Measurements from ENCODE around the gene AKNA.

Gene AKNA

DNA sequence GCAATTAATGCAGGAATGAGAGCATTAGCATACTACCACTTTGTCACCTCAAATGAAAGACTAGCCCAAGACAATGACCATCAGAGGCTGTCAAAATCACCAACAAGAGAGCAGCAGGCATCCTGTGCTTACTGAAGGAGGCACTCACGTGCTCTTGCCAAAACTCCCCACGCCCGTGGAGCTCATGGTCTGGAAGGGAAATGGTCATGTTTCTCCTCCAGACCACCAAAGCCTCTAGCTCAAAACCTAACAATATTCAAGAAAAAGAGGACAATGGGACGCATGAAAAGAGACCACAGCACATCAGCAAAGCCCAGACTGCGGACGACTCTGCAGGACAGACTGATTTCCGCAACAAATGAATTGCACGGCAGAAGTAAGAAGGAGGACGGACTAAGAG is 12.8 kb downstream of the AKNA start:
- DNase-seq = no peak

DNA sequence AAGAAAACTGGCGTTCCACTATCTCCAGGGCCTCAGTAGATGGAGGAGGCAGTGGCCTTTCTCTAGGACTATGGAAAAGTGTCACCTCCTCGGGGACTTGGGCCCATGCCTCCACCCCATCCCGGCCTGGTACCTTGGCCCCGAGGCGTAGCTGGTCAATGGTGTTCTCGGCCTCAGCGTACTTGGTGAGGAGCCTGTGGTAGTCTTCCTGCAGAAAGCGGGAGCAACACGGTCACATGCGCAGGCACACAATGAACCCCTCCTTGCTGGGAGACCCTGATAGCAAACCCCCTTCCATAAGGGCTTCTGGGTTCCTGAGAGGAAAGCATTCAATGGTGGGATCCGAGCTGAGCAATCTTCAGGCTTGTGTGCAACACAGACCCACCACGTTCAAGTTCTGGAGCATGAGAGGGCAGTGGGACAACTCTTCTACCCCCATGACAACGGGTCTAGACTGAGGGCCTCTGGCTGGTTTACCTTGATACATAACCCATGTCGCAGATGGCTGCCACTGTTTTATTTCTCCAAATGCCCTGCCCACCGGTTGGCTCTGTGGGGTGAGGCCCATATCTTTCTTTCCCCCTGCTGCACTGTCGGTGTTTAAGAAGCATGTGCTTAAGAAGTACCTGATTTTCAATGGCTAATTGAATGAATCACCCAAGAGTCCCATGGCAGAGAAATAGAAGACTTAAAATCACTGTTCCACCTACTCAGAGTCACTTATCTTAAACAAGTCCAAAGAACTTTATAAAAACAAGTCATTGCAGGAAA is 13.6 kb downstream of the AKNA start:
- DNase-seq = no peak

DNA sequence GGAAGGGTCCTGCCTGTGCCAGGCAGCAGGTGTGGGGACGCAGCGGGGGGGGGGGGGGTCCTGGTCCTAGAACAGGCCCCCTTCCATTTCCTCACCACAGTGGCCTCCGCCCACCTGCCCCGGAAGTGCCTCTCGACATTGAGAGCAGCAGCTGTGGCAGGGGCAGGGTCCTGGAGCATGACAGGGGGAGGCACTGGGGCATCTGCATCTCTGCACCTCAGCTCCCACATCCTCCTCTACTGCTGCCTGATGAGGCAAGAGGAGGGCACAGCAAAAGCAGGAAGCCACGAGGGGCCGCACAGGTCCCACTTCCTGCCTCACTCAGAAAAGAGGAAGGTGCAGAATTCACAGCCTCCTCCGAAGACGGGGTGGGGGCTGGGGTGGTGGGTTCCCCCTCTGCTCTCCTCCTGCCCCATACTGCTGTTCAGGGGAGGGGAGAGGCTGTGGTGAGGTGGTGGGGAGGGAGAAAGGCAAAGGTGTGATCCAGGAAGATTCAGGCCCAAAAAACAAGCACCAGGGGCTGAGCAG is 14.8 kb downstream of the AKNA start:
- no peak for DNase-seq

DNA sequence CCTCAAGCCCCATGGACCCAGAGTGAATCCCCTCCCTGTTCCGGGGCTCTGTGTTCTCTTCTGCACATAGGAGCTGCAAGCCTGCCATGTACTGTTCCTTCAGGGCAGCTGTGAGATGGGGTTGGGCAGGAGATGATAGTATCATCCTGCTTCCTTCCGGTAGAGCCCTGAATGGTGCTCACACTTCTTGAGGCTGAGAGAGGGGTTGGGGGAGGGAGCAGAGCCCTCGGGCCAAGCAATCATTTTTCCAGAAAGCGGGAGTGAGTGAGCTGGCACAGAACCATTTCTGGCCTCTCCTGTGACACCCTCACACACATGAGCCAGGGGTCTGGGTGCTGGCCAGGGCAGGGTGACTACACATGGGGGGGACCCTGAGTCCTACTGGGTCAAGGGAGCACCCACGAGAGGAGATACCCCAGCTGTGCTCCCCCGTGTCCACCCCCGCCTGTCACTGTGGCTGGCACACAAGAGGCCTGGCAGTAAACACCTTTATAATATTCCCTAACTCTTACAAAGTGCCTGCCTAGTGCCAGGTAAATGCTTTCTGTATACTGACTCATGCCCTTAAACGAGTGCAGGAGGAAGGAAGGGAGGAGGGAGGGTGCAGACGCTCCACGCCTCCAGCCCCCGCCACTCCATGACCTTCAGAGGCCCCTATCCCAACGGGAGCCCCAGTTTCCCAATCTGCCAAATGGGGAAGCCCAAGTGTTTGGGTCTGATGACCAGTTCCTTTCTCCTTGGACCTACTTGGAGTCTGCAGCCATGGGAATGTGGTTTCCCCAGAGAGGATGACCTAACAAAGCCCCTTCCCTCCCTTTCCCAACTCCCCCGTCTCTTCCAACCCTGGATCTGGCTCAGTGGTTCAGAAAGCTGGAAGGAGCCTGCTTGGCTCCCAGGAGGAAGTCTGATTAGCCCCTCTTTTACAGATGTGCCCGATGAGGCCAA is 15.5 kb downstream of the AKNA start:
- DNase-seq = no peak

DNA sequence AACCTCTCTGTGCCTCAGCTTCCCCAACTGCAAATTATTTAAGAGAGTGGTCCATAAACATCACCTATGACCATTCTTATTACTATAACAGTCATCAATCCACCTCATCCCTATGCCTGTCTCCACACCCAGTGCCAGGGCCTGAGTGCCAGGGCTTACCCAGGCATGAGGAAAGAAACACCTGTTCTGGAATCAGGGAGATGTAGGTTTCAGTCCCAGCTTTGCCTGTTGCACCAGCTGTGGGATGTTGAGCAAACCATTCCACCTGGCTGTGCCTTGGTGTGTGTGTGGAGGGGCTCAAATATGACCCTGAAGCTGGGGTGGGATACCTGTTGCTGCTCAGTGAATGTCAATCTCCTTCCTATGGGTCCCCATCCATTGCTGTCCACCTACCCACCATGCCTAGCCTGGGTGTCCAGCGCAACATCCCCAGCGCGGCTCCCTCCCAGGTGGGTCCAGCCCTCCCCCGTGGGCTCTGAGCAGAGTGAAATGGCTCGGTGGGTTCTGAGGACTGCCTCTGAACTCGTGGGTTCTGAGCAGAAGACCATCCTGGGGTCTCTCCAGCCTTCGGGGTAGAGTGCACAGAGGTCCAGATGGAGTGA is 16.3 kb downstream of the AKNA start:
- no peak for DNase-seq

DNA sequence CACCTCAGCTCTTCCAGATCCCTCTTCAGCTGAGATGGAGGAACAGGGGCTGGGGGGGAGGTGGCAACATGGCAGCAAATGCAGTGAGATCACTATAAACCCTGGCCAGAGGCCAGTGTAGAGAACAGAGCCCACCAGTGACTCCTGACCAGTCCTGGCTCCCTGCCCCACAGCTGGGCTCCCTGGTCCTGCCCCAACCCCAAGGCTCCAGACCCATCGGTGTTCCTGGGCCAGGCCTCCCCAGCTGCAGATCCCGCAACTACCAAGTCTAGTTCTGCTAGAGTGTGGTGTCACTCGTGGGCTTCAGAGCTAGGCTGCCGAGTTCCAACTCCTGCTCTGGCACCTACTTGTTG is 16.8 kb downstream of the AKNA start:
- DNase-seq = no peak

DNA sequence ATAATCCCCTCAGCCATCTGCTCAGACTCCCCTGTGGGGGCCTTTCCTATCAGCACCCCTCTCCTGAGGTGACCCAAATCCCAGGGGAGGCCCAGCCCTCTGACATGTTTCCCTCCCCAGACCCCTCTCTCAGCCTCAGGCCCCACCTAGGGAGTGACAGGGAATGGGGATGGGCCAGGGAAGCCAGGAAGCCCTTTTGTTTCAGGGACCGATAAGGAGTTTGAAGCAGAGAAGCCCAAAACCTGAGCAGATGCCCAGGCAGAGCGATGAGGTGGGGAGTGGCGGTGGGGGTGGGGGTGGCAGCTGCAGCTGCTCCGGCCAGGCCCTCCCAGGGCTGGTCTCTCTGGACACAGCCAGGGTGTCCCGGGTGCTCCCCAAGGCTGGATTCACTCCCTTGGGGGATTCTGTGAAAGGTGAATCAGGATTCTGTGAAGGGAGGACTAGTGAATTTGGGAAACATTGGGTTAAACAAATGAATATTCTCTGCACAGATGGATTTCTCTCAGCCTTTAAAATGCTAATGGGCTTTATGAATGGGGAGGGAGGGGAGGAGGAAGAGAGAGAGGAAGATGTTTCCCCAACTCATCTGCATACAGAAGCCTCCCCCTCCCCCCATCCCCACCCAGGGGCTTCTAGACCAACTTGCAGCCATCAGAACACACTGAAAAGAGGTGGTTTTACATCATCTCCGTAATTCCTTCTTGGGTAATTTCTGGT is 17.4 kb downstream of the AKNA start:
- no peak for DNase-seq

DNA sequence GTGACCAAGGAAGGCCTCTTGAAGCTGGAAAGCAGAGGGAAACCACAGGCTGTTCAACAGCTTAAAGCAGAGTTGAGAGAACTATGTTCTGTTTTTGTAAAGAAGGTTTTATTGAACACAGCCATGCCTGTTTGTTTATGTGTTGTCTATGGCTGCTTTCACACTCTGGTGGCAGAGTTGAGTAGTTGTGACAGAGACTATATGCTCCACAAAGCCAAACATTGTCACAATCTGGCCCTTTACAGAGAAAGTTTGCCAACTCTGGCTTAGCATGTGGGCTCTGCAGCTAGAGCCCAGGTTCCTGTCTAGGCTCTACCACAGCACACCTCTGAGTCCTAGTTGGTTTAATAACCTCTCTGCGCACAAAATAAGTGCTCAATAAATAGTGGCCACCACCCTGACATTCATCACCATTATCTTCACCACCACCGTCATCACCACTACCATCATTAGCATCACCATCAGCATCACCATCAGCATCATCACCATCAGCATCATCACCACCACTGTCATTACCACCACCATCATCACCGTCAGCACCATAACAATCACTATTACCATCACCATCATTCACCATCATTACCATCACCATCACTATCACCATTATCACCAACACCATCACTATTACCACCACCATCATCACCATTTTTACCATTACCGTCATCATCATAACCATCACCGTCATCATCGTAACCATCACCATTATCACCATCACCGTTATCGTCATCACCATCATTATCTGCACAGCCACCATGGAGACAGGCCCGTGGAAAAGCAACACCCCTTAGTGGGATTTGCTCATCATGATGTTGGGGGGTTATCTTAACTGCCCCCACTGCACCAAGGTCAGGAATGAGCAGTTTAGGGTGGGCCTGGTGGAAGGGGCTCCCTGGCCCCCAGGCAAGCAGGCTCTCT is 18.3 kb downstream of the AKNA start:
- DNase-seq = no peak

DNA sequence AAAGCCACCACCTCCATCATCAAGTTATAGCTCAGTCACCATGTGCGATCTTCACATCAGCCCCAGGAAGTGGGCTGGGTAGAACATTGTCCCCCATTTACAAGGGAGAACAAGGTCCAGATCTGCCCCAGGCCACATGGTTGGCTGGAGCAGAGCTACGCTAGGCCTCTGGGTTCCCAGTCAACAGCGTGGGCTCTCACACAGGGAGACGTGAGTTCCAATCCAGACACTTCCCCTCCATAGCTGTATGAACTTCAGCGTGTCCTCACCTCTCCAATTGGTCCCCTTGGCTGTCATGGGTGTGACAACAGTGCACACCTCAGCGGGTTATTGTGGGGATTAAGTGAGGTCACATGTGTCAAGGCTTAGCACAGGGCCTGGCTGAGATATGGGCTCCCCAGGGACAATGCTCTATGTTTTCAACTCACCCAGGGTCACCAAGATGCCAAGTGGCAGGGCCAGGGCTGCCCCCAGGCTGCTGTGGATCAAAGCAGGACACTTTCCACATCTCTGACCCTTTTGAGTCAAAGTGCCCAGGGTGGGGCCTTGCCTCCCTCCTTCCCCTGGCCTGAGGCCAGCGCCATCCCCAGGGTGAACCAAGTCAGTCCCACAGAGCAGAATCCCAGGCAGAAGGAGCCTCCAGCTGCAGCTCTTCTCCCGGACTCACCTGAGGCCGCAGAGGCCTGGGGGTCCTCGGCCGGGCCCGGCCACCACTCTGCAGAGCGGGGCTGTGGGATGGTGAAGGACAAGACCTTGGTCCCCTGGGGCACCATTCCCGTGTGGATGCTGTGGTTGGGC is 19.8 kb downstream of the AKNA start:
- no peak for DNase-seq

DNA sequence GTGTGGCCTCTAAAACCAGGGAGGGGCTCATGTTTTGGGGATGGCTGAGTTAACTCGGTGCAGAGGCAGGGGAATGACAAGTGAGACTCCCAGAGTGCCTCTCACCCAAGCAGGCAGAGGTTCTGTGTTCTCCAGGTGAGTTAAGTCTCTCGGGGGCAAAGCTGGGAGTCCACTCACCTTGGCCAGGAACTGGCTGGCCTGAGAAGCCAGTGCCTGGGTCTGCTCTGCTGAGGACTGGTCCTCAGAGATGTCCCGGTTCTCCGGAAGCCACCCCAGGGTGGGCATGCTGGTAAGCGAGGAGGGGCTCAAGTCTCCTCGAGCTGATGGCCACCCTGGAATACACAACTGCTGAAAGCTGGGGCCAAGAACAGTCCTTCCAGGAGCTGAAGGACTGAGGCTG is 20.4 kb downstream of the AKNA start:
- DNase-seq = no peak

DNA sequence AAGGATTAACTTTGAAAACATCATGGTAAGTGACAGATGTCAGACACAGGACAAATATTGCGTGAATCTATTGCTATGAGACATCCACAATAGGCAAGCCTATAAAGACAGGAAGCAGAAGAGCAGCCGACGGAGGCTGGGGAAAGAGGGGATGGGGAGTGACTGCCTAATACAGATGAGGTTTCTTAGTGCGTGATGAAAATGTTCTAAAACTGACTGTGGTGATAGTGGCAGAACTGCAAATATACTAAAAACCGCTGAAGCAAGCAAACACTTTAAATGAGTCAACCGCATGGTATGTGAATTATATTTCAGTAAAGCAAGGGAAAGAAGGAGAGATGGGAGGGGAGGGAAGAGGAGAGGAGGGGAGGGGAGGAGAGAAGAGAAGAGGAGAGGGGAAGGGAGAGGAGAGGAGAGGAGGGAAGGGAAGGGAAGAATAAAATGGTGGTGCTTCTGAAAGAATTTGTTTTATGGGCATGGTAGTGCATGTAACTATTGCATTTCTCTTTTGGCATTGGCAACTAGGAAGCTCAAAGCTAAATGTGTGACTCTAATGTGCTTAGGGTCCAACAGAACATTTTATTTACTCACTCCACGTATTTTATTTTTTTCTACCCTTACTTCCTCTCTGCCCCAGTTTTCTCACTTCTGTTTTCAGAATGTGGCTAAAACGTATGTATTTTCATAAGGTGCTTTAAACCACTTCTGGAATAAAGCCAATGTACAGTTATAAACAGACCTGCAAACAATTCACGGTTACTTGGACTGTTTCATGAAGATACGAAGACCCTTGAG is 21.3 kb downstream of the AKNA start:
- no peak for DNase-seq

DNA sequence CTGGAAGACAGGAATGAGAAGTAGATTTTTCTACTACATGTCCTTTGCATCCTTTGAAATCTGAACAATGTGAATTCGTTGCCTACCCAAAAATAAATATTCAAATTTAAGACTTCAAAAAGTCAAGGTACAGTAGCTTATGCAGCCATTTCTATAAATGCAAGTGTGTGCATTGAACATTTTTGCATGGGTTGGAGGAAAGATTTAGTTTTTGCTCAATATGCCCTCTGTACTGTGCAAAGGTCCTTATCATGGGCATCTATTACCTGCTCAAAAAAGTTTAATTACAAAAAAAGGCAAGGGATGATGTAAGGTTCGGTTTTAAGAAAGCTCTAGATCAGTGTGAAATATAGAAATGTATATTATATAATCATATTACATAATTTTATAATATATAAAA is 22.6 kb downstream of the AKNA start:
- DNase-seq = no peak

DNA sequence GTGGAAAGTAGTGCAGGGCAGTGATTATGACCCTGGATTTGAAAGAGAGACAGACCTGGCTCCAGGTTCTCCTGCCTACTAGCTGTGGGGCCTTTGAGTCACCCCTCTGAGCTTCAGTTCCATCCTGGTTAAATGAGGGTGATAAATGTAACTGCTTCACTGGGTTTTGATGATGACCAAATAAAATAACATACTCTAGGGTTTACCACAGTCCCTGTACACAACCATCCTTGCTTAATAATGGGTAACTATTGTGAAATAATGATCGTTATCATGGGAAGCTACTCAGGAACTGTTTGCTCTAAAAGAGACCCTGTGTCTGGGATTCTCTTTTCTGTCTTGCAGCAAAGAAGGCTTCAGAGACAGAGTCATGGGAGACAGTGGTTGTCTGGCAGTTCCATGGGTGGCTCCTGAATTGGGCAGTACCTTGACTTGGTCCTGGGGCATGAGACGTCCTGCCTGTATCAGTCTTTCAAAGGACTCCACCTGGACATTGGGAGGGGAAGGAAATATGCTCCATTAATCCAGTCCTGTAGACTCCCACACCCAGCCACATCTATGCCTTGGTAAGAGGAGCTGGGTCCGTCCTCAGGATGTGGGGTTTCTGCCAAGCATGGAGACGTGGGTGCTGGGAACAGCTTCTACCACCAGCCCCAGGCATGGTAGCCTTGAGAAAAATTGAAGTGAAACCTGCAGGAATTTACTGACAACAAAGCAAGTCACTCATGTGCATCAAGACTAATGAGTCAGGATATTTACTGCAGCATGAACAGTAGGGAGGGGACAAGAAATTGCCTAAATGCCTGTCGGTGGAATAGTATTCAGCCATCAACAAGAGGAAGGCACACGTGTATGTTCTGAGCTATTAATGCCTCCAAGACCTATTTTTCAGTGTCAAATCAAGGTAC is 23.4 kb downstream of the AKNA start:
- no peak for DNase-seq

DNA sequence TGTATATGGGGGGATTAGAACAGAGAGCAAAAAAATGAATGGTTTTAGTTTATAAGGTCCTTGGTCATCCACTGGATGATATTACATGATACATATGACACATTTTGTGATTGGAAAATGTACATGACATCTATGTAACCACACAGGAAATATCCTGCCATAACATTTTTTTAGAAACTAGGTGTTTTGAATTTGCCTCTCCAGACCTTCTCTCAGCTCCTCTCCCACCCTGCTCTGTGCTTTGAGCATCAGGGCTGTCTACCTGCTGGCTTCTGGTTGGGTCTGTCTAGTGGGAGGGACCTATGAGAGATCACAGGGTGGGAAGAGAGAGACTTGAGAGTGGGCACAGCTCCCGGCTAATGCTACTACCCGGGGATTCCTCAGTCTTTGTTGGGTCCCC is 24.4 kb downstream of the AKNA start:
- DNase-seq = no peak

DNA sequence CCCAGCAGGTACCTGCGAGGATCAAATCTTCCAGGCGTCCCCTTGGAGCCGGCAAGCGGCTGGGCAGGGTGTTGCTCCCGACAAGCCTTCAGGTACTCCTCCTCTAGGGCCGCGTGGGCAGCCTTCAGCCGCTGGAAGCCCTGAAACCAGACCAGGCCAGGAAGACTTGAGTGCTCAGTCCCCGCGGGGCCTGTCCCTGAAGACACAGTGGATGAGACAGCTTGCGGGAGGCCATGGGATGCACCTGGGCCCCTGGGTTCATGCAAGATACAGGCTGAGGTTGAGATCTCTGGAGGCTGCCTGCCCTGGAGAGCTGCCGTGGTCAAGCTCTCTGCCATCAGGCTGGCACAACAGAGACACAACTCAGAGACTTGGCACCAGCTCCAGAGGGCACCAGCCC is 25.4 kb downstream of the AKNA start:
- DNase-seq = no peak

DNA sequence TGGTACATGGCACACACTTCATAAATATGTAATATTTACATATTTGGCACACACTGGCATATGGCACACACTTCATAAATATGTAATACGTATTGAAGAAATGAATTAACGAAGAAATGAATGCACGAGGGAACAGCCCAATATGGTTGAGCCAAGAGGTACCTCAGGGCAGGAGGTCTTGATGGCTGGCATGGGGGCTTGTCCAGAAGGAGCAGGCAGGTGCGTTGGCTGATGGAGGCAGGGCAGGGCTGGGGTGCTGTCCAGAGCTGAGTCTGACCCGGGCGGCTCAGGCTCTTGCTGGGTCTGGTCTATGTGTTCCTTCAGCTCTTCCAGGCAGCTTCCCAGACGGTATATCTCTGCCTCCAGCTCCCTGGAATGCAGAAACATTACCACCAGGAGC is 26.2 kb downstream of the AKNA start:
- DNase-seq = no peak

DNA sequence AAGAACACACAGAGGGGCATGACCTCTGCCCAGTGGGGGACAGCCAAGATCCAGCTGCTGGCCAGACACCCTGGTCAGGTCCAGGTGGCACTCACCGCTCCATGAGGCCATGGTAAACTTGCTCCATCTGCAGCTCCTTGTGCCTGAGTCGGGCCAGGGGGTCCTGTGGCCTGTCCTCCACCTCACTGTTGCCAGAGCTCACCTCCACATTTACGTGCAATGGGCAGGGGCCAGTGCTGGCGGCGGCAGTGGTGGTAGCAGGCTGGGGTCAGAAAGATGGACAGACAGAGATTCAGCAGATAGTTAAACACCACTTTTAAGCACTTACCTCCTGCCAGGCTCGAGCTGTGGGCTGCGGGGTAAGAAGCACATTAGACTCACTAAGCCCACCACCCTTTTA is 28.0 kb downstream of the AKNA start:
- no peak for DNase-seq

DNA sequence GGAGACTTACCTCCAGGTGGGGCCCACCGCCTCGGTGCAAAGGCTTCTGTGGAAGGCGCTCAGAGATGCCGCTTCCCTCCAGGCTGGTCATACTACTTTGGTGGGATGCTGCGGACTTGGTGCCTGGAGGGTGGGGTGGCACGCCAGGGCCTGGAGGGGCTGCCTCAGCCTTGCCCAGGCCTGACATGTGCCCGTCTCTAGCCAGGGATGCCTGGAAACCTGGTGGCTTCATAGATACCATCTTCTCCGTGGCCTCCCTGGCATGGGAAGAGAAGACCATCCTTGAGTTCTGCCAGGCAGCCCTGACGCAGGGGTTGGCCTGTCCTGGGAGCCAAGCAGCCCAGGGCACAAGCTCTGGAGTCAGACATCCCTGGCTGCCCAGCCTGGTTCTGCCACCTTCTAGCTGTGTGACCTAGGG is 29.9 kb downstream of the AKNA start:
- DNase-seq = no peak

DNA sequence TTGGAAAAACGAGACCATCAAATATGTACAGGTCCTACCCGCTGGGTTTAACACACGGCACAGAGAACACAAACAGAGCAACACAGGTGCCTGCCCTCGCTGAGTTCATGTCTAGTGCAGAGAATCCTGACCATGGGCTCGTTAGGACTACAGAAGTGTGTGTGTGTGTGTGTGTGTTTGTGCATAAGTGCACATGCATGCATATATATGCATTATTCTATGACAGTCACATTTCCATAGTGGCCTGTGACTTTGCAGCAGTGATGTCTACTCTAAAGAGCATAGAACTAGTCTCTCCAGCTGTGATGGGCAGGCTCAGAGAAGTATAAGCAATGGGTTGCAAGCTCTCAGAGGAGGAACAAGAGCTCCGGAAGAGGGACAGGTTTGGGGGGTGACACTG is 30.4 kb downstream of the AKNA start:
- DNase-seq = no peak
